OCI-LY3 (cell line): ENCODE results near the gene TAS2R20.

Experiments
- H2AFZ ChIP-seq: fragments of 200-600, 300-600 bp; shearing (Covaris generic); 2 replicates; pipeline ENCODE4 v1.6.0; 2014; ENCODE audit warnings: antibody characterized with exemption, low read depth, low read length
- H3K27ac ChIP-seq: fragments of 200-600, 300-600 bp; sonication (generic); 2 replicates; pipeline ENCODE4 v1.5.1; 2014; ENCODE audit warnings: mild to moderate bottlenecking, low read length, moderate library complexity, mixed read lengths
- H3K27me3 ChIP-seq: fragments of 200-600, 300-600 bp; sonication (generic); 2 replicates; pipeline ENCODE4 v1.6.1; 2014; ENCODE audit warnings: low read depth, low read length, mixed read lengths
- H3K36me3 ChIP-seq: fragments of 200-600, 300-600 bp; sonication (generic); replicated peaks from 2 replicates; pipeline ENCODE3; 2014; ENCODE audit warnings: low read depth, low read length, mixed read lengths
- H3K4me1 ChIP-seq: fragments of 300-600, 200-600 bp; sonication (generic); 2 replicates; pipeline ENCODE4 v1.6.1; 2014; ENCODE audit warnings: low read length, mixed read lengths
- H3K4me2 ChIP-seq: fragments of 200-600, 300-600 bp; sonication (generic); 2 replicates; pipeline ENCODE4 v1.6.1; 2014; ENCODE audit warnings: low read length, mixed read lengths
- H3K4me3 ChIP-seq: fragments of 300-600, 200-600 bp; sonication (generic); 2 replicates; pipeline ENCODE4 v1.5.1; 2014; ENCODE audit warnings: antibody characterized with exemption, mild to moderate bottlenecking, low read length, moderate library complexity
- H3K79me2 ChIP-seq: fragments of 300-600, 200-600 bp; shearing (Covaris generic); 2 replicates; pipeline ENCODE4 v1.6.1; 2014; ENCODE audit warnings: mild to moderate bottlenecking, low read length, mixed read lengths
- H3K9ac ChIP-seq: fragments of 300-600, 200-600 bp; shearing (Covaris generic); 2 replicates; pipeline ENCODE4 v1.6.0; 2014; ENCODE audit warnings: mild to moderate bottlenecking, low read length, moderate library complexity
- H3K9me3 ChIP-seq: fragments of 200-600, 300-600 bp; shearing (Covaris generic); 2 replicates; pipeline ENCODE4 v1.6.1; 2014; ENCODE audit warnings: low read length, mixed read lengths; ENCODE audit not compliant: insufficient read depth
- H4K20me1 ChIP-seq: fragments of 200-600, 300-600 bp; sonication (generic); 2 replicates; pipeline ENCODE4 v1.6.1; 2016; ENCODE audit warnings: low read length, mixed read lengths; ENCODE audit not compliant: insufficient read depth
- EZH2phosphoT487 ChIP-seq: fragments of 200-600 bp; shearing (Covaris generic); IDR thresholded peaks from 2 replicates; pipeline ENCODE4 v1.6.1; 2018; ENCODE audit warnings: antibody characterized with exemption, mixed run types, low read depth
- TF ChIP-seq, protein P1 (sequence below): fragments of 200-600, 300-600 bp; sonication (generic); IDR thresholded peaks from 2 replicates; pipeline ENCODE4 v1.5.1; 2014; ENCODE audit warnings: antibody characterized with exemption, low read length, low read depth

TAS2R20 gene

GRCh38 chr12:10965476-10965875 is 32.6 kb downstream of the TAS2R20 start:
- no peak overlapping the region for H3K9ac ChIP-seq
- no peaks in the 10 kb centered on the region for H4K20me1 ChIP-seq
- TF ChIP-seq, protein P1, sequence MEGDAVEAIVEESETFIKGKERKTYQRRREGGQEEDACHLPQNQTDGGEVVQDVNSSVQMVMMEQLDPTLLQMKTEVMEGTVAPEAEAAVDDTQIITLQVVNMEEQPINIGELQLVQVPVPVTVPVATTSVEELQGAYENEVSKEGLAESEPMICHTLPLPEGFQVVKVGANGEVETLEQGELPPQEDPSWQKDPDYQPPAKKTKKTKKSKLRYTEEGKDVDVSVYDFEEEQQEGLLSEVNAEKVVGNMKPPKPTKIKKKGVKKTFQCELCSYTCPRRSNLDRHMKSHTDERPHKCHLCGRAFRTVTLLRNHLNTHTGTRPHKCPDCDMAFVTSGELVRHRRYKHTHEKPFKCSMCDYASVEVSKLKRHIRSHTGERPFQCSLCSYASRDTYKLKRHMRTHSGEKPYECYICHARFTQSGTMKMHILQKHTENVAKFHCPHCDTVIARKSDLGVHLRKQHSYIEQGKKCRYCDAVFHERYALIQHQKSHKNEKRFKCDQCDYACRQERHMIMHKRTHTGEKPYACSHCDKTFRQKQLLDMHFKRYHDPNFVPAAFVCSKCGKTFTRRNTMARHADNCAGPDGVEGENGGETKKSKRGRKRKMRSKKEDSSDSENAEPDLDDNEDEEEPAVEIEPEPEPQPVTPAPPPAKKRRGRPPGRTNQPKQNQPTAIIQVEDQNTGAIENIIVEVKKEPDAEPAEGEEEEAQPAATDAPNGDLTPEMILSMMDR = no peak
- TF ChIP-seq EZH2phosphoT487 = no peak
- peaks cover 8% of the 10 kb centered on the region for H3K4me1 ChIP-seq
- no peaks in the 10 kb centered on the region for H3K79me2 ChIP-seq
- peak overlapping the region; percentile 25; the same call in 1 of the 2 replicates for H3K4me2 ChIP-seq
- H3K27me3 ChIP-seq = no peaks in the 10 kb centered on the region
- H3K27ac ChIP-seq = no peak overlapping the region
- H2AFZ ChIP-seq = no peak overlapping the region
- no peaks in the 10 kb centered on the region for H3K36me3 ChIP-seq
- H3K4me3 ChIP-seq = no peak overlapping the region
- no peaks in the 10 kb centered on the region for H3K9me3 ChIP-seq

GRCh38 chr12:10960211-10960610 is 37.9 kb downstream of the TAS2R20 start:
- H3K4me3 ChIP-seq = no peak overlapping the region
- H3K27me3 ChIP-seq = no peaks in the 10 kb centered on the region
- H2AFZ ChIP-seq = no peak overlapping the region
- H3K4me1 ChIP-seq = peaks cover 10% of the 10 kb centered on the region
- no peaks in the 10 kb centered on the region for H3K9me3 ChIP-seq
- no peaks in the 10 kb centered on the region for H3K36me3 ChIP-seq
- H3K4me2 ChIP-seq = no peak overlapping the region
- no peak overlapping the region for H3K9ac ChIP-seq
- TF ChIP-seq EZH2phosphoT487 = no peak
- TF ChIP-seq, protein P1 = no peak
- 0 out of 2 replicates have a peak, but pooled peaks cover 8% of the 10 kb centered on the region for H3K79me2 ChIP-seq
- no peak overlapping the region for H3K27ac ChIP-seq
- H4K20me1 ChIP-seq = peaks cover 7% of the 10 kb centered on the region; the same call in 1 of the 2 replicates

DNA sequence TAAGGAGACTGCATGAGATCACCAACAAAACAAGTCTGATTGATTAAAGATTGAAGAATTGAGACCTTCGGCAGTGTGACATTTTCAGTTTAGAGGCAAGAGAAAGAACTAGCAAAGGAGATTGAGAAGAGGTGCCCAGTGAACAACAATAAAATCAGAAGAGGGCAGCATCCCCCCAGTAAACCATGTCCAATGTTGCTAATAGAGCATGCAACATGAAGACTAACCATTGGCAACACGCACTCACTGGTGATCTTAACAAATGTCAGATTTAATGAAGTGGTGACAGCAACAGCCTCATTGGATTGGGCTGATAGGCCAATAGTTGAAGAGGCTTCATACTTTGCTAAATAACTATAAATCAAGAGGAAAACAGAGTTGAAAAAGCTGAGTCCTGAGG is 38.3 kb downstream of the TAS2R20 start:
- Histone ChIP-seq H3K4me2 (no peak overlapping the region), H3K4me1 (peaks cover 8% of the 10 kb centered on the region), H3K9me3 (no peaks in the 10 kb centered on the region), H3K27me3 (no peaks in the 10 kb centered on the region), H3K9ac (no peak overlapping the region), H3K79me2 (0 out of 2 replicates have a peak, but pooled peaks cover 8% of the 10 kb centered on the region), H3K4me3 (no peak overlapping the region), H2AFZ (no peak overlapping the region), H3K36me3 (no peaks in the 10 kb centered on the region), H4K20me1 (peaks cover 7% of the 10 kb centered on the region; the same call in 1 of the 2 replicates), H3K27ac (no peak overlapping the region)
- TF ChIP-seq, protein P1 = peak; percentile 23
- TF ChIP-seq EZH2phosphoT487 = no peak

GRCh38 chr12:10957741-10958140 is 40.4 kb downstream of the TAS2R20 start:
- Histone ChIP-seq H3K4me2 (no peak overlapping the region), H3K27me3 (no peaks in the 10 kb centered on the region), H3K79me2 (peaks cover 12% of the 10 kb centered on the region; the same call in 1 of the 2 replicates), H4K20me1 (peaks cover 7% of the 10 kb centered on the region; the same call in 1 of the 2 replicates), H3K4me1 (peaks cover 8% of the 10 kb centered on the region), H3K9me3 (no peaks in the 10 kb centered on the region), H3K27ac (no peak overlapping the region), H2AFZ (no peak overlapping the region), H3K4me3 (no peak overlapping the region), H3K9ac (no peak overlapping the region), H3K36me3 (no peaks in the 10 kb centered on the region)
- no peak for TF ChIP-seq EZH2phosphoT487
- TF ChIP-seq, protein P1 = no peak
